SJCRH30 (cell line): ENCODE measurements around the gene LAIR2. TPM values are rescaled to one million over a fixed set of nuclear protein-coding genes. Genes with fewer than 3 reads are reported as not detected.

Experiments used
- DNase-seq, 2 experiments: peaks; one replicate each; pipeline ENCODE4 v3.0.0-alpha.2; 2015 to 2020
- H3K27ac ChIP-seq: fragments of 250-450 bp; sonication (Bioruptor Pico); 2 replicates; pipeline ENCODE4 v1.5.1; 2020; ENCODE audit warnings: mild to moderate bottlenecking, moderate library complexity
- H3K27me3 ChIP-seq: fragments of 250-450 bp; sonication (Bioruptor Pico); 2 replicates; pipeline ENCODE4 v1.5.1; 2020; ENCODE audit warnings: mild to moderate bottlenecking, moderate library complexity
- H3K36me3 ChIP-seq: fragments of 250-450 bp; sonication (Bioruptor Pico); 2 replicates; pipeline ENCODE4 v1.5.1; 2020; ENCODE audit warnings: mild to moderate bottlenecking, moderate library complexity
- H3K4me1 ChIP-seq: fragments of 250-450 bp; sonication (Bioruptor Pico); 2 replicates; pipeline ENCODE4 v1.5.1; 2020; ENCODE audit warnings: mild to moderate bottlenecking, moderate library complexity
- H3K4me3 ChIP-seq: fragments of 250-450 bp; sonication (Bioruptor Pico); 2 replicates; pipeline ENCODE4 v1.5.1; 2020; ENCODE audit warnings: mild to moderate bottlenecking, moderate library complexity
- H3K9me3 ChIP-seq: fragments of 250-450 bp; sonication (Bioruptor Pico); replicated peaks from 2 replicates; pipeline ENCODE4 v1.5.1; 2020; ENCODE audit warnings: mild to moderate bottlenecking, moderate library complexity
- total RNA-seq: library from RNA; depleted of rRNA; stranded (reverse); fragments of >200 nt; shearing (Covaris generic); gene quantifications from 2 replicates; pipeline ENCODE4 v1.2.3, GENCODE V29; 2014

LAIR2 gene
- total RNA-seq, 1 experiment from 2014 or later = not detected

DNA sequence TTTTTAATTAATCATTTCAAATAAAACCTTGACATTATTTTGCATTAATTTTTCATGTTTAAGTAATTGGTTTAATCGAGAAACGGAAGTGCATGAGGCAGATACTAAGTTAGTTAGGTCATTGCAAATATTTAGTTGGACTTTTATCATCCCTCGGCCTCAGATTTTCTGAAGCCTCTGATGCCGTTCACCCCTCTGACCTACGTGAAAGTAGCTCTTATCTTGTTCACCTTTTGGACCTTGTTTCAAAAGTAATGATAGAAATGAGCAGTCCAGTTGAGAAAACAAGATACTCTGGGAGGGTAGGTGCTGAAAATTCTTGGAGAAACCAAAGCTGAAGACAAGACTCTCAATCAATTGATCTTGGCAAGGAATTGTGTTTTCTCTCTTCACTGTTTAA, 23.0 kb downstream of the LAIR2 start:
- H3K27ac ChIP-seq = no peak overlapping the region
- DNase-seq = no peak

DNA sequence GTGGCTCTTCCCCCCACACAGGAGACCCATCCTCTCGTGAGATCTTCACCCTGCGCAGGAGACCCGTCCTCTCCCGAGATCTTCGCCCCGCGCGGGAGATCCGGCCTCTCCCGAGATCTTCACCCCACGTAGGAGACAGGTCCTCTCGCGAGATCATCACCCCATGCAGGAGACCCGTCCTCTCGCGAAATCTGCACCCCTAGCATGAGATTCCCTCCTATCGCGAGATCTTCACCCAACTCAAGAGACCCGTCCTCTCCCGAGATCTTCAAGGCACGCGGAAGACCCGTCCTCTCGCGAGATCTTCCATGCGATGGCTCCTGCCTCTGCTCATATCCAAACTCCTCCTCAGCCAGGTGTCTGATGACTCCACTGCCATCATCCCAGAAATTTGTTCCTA, 24.3 kb downstream of the LAIR2 start:
- Histone ChIP-seq H3K36me3 (no peaks in the 10 kb centered on the region), H3K27ac (no peak overlapping the region), H3K27me3 (peaks cover 17% of the 10 kb centered on the region), H3K9me3 (no peaks in the 10 kb centered on the region), H3K4me3 (no peak overlapping the region), H3K4me1 (no peaks in the 10 kb centered on the region)
- no peak for DNase-seq

More for the DNA sequence above, 23.0 kb downstream of the LAIR2 start:
- H3K36me3 ChIP-seq = no peaks in the 10 kb centered on the region
- peaks cover 9% of the 10 kb centered on the region for H3K27me3 ChIP-seq
- H3K4me1 ChIP-seq = no peaks in the 10 kb centered on the region
- no peaks in the 10 kb centered on the region for H3K9me3 ChIP-seq
- H3K4me3 ChIP-seq = no peak overlapping the region

DNA sequence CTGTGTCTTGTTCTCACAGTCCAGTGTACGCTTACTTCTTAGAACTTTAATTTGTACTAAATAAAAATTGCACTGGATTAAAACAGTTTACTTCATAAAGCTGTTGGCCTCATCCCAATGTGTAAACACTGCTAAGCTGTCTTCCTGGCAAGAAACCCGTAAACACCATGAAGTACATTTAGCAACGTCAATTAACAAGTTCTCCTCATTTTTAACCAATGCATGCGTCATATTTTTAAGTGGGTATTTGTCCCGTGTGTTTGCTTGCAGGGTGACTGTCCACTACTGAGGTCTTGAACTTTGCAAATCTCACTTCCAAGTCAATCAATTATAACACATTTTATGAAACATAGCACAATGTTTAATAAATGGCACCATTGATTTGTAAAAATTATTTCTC, 28.2 kb downstream of the LAIR2 start:
- Histone ChIP-seq H3K27me3 (peaks cover 21% of the 10 kb centered on the region), H3K4me1 (no peaks in the 10 kb centered on the region)
- no peak for DNase-seq

DNA sequence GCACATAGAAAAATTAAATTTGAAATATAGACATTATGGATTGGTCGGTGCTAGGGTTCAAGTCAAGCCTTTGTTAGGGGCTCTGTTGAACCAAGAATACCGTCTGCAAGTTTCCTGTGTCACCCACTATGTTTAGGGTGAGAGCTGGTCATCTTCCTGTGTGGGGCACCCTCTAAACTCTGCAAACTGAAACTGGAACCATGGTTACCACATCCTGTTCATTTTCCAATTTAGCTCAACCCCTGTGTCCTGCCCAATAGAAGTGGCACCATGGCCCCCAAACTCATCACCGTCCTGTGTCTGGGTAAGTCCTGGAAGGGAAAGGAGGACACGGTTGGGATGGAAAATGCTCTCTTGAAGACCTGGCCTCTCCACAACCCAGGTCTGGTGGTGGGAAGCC, 29.9 kb downstream of the LAIR2 start:
- H3K27ac ChIP-seq = no peak overlapping the region
- no peaks in the 10 kb centered on the region for H3K36me3 ChIP-seq
- H3K9me3 ChIP-seq = no peaks in the 10 kb centered on the region
- no peak overlapping the region for H3K4me3 ChIP-seq
- H3K4me1 ChIP-seq = no peaks in the 10 kb centered on the region
- peaks cover 26% of the 10 kb centered on the region for H3K27me3 ChIP-seq
- no peak for DNase-seq

More for the DNA sequence above, 28.2 kb downstream of the LAIR2 start:
- H3K27ac ChIP-seq = no peak overlapping the region
- no peak overlapping the region for H3K4me3 ChIP-seq
- H3K36me3 ChIP-seq = no peaks in the 10 kb centered on the region
- H3K9me3 ChIP-seq = no peaks in the 10 kb centered on the region

DNA sequence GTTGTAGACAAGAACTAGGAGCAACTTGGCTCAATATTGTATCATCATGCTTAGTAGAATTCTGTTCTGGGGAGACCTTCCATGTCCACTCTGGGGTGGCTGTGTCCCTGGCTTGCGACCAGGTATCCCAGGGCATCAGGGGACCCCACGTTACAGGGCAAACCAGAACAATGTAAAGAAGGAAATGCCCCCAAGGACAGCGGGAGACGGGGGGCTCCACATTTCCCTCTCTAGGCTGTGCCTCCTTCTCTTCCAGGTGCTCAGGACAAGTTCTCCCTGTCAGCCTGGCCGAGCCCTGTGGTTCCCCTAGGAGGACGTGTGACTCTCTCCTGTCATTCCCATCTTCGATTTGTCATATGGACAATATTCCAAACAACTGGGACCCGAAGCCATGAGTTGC, 30.8 kb downstream of the LAIR2 start:
- Histone ChIP-seq H3K36me3 (no peaks in the 10 kb centered on the region), H3K27ac (no peak overlapping the region), H3K4me1 (no peaks in the 10 kb centered on the region), H3K27me3 (peaks cover 26% of the 10 kb centered on the region), H3K9me3 (no peaks in the 10 kb centered on the region), H3K4me3 (no peak overlapping the region)
- no peak for DNase-seq

DNA sequence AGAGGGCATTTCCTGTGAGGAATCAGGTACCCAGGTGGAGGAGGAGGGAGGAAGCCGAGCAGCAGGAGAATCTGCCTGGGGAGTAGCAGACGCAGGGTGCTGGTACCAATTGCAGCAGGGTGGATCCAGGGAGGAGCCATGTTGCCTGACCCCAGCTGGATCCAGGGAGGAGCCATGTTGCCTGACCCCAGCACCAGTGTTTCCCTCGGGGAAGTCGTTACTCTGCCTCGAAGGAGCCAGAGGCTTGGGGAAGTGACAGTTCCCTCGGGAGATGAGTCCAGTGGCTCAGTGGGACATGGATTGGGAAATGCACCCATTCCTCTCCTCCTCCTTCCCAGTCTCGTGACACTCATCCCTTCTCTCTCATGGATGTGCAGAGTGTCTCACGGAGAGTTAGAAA, 31.5 kb downstream of the LAIR2 start:
- Histone ChIP-seq H3K27ac (no peak overlapping the region), H3K27me3 (peaks cover 26% of the 10 kb centered on the region), H3K4me3 (no peak overlapping the region), H3K36me3 (no peaks in the 10 kb centered on the region), H3K4me1 (no peaks in the 10 kb centered on the region), H3K9me3 (no peaks in the 10 kb centered on the region)
- DNase-seq = no peak

DNA sequence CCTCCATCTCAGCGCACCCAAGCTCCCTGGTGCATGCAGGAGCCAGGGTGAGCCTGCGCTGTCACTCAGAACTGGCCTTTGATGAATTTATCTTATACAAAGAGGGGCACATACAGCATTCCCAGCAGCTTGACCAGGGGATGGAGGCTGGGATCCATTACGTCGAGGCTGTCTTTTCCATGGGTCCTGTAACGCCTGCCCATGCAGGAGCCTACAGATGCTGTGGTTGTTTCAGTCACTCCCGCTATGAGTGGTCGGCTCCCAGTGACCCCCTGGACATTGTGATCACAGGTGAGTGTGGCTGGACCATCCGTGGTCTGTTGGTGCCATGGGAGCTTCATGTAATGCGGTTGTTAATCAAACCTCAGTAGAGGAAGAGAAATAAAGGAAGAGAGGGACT, 33.0 kb downstream of the LAIR2 start:
- Histone ChIP-seq H3K9me3 (no peaks in the 10 kb centered on the region), H3K27me3 (peaks cover 17% of the 10 kb centered on the region), H3K4me3 (no peak overlapping the region), H3K4me1 (no peaks in the 10 kb centered on the region), H3K27ac (no peak overlapping the region), H3K36me3 (no peaks in the 10 kb centered on the region)
- no peak for DNase-seq

DNA sequence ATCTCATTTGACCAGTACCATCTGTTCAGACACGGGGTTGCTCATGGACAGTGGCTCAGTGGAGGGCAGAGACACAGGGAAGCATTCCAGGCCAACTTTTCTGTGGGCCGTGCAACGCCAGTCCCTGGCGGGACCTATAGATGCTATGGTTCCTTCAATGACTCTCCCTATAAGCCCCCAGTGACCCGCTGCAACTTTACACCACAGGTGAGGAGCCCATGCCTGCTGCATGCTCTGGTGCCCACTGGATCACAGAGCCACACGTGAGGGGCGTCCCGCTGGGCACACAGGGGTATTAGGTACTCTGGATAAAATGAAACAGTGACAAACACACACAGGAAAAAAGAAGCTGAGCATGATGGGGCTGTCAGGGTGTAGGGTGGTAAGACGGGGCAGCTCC, 34.3 kb downstream of the LAIR2 start:
- no peaks in the 10 kb centered on the region for H3K36me3 ChIP-seq
- peaks cover 9% of the 10 kb centered on the region; the same call in 1 of the 2 replicates for H3K27me3 ChIP-seq
- DNase-seq = no peak
- no peaks in the 10 kb centered on the region for H3K4me1 ChIP-seq
- no peak overlapping the region for H3K27ac ChIP-seq
- H3K4me3 ChIP-seq = no peak overlapping the region
- no peaks in the 10 kb centered on the region for H3K9me3 ChIP-seq

DNA sequence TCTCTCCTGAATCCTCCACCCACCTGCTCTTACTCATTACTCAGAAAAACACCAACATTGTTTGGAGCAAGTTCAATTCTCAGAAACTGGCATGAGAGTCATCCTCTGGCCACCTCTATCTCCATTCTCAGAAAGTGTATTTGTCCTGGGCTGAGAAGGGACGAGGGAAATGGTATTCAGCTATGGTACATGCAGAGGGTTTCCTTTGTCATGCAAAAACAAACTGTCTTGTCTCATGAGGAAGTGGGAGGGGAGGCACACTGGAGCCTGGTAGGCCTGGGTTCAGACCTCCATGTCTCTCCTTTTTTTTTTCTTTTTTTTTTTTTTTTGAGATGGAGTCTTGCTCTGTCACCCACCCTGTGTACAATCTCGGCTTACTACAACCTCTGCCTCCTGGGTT, 39.1 kb downstream of the LAIR2 start:
- H3K9me3 ChIP-seq = no peaks in the 10 kb centered on the region
- H3K4me1 ChIP-seq = no peaks in the 10 kb centered on the region
- H3K4me3 ChIP-seq = no peak overlapping the region
- no peak for DNase-seq
- H3K27me3 ChIP-seq = no peaks in the 10 kb centered on the region
- no peaks in the 10 kb centered on the region for H3K36me3 ChIP-seq
- no peak overlapping the region for H3K27ac ChIP-seq

DNA sequence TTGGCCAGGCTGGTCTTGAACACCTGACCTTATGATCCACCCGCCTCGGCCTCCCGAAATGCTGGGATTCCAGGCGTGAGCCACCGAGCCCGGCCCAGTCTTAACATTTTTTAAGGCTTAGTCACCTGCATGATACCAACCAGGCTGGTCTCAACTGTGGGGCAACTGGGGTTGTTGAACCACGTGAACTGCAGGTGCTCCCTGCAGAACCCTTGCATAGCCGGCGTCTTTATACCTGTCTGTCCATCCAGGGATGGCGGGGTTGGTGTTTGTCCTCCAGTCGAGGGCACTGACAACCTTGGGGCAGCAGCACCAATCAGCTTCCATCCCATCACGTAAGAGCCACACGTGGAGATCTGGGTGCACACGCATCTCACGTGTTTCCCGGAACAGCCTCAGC, 46.2 kb downstream of the LAIR2 start:
- no peak overlapping the region for H3K4me3 ChIP-seq
- H3K27ac ChIP-seq = no peak overlapping the region
- H3K9me3 ChIP-seq = no peaks in the 10 kb centered on the region
- H3K27me3 ChIP-seq = 0 out of 2 replicates have a peak, but pooled peaks cover 5% of the 10 kb centered on the region
- H3K36me3 ChIP-seq = no peaks in the 10 kb centered on the region
- no peaks in the 10 kb centered on the region for H3K4me1 ChIP-seq
- no peak for DNase-seq

DNA sequence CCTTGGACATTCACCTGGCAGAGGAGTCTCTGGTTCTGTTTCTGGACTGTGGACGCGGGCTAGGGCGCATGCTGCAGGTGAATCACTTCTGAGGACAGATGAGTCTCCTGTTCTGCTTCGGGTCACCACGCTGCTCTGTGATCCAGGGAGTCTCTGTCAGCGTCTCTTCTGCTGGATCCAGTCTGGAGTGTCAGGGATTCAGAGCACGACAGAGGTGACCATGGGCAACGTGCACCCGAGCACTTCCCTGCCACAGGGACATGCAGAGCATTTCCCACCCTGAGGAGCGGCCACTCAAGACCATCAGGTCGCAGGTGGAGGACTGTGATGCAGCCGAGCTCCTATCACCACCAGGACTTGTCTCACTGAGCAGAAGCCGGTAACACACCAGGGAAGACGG, 46.6 kb downstream of the LAIR2 start:
- no peaks in the 10 kb centered on the region for H3K4me1 ChIP-seq
- H3K9me3 ChIP-seq = no peaks in the 10 kb centered on the region
- no peak overlapping the region for H3K27ac ChIP-seq
- H3K36me3 ChIP-seq = no peaks in the 10 kb centered on the region
- no peak overlapping the region for H3K4me3 ChIP-seq
- 0 out of 2 replicates have a peak, but pooled peaks cover 5% of the 10 kb centered on the region for H3K27me3 ChIP-seq
- DNase-seq = no peak

DNA sequence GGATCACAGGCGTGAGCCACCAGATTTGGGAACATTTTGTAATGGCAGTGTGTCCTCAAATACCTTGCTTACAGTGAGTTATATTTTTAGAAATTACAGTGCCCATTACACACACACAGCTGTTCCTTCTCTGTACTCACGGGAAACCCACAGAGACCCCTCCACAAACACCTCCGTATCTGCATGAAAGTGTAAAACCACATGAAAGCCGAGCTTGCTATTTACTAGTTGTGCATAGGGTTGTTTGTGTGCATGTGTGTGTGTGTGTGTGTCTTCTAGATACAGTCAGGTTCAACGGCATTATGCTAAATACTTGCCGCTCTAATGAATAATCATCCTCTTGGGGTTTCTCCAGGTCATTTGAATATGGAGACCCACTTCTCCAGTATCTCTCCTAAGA, 48.7 kb downstream of the LAIR2 start:
- no peak overlapping the region for H3K27ac ChIP-seq
- H3K4me3 ChIP-seq = no peak overlapping the region
- H3K4me1 ChIP-seq = no peaks in the 10 kb centered on the region
- no peaks in the 10 kb centered on the region for H3K36me3 ChIP-seq
- 0 out of 2 replicates have a peak, but pooled peaks cover 5% of the 10 kb centered on the region for H3K27me3 ChIP-seq
- H3K9me3 ChIP-seq = no peaks in the 10 kb centered on the region
- DNase-seq = no peak

DNA sequence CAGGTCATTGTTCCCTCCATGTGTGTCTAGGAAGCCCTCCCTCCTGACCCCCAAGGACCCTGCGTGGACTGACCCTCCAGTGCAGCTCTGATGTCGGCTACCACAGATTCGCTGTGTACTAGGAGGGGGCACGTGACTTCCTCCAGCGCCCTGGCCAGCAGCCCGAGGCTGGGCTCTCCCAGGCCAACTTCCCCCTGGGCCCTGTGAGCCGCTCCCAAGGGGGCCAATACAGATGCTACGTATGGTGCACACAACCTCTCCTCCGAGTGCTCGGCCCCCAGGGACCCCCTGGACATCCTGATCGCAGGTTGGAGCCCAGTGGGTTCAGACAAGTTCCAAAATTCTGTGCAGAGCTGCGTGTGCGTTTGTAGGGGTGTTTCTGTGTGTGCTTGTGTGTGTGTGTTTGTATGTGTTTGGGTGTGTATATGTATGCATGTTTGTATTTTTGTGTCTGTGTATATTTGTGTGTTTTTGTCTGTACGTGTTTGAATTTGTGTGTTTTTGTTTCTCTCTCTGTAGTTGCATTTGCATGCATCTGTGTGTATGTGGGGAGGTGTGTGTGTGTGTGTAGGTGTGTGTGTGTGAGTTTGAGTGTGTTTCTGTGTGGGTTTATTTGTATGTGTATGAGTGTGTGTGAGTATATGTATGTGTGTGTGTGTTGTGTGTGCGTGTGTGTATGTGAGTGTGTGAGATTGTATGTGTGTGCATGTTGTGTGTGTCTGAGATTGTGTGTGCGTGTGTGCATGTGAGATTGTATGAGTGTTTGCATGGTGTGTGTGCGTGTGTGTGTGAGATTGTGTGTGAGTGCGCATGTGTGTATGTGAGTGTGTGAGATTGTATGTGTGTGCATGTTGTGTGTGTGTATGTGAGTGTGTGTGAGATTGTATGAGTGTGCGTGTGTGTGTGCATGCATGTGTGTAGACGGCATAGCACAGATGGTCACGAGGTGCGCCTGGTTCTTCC, 49.6 kb downstream of the LAIR2 start:
- Histone ChIP-seq H3K4me1 (no peaks in the 10 kb centered on the region), H3K36me3 (no peaks in the 10 kb centered on the region)
- no peak for DNase-seq

DNA sequence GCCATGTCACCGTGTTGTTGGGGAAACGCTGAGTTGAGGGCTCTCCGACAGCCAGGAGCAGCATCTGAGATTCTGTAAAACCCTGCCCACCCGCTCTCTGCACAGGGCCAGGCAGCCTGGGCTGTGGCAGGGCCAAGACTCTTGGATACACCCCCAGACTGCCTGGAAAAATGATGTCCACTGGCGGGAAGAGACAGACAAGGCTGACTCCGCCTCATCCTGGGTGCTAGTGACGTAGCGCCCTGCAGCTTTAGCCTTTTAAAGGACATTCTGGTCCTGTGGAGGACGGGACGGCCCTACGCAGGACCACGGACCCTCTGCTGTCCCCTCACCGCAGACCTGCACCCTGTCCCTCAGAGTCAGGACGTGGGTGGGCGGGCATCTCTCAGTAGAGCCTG, 50.3 kb downstream of the LAIR2 start:
- H3K9me3 ChIP-seq = no peaks in the 10 kb centered on the region
- no peak overlapping the region for H3K27ac ChIP-seq
- peaks cover 13% of the 10 kb centered on the region for H3K27me3 ChIP-seq
- H3K4me3 ChIP-seq = no peak overlapping the region
- DNase-seq = no peak
- no peaks in the 10 kb centered on the region for H3K36me3 ChIP-seq
- no peaks in the 10 kb centered on the region for H3K4me1 ChIP-seq

More for the DNA sequence above, 49.6 kb downstream of the LAIR2 start:
- no peak overlapping the region for H3K27ac ChIP-seq
- no peaks in the 10 kb centered on the region for H3K9me3 ChIP-seq
- H3K4me3 ChIP-seq = no peak overlapping the region
- H3K27me3 ChIP-seq = peaks cover 11% of the 10 kb centered on the region

DNA sequence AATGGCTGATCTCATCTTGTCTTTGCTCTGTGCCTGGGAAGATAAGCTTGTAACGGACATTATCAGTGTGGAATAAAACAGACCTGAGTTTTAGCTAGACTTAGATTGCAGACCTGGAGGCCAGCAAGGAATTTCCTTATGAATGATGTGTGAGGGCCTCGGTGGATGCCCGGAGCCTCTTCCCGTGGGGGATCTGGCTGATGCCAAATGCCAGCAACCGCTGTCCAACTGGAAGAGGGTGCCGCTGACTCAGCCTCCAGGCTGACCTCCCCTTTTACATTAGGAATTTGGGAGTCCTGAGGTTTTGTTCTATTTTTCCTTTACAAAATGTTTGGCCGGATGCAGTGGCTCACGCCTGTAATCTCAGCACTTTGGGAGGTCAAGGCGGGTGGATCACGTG, 51.4 kb downstream of the LAIR2 start:
- no peak for DNase-seq
- no peak overlapping the region for H3K4me3 ChIP-seq
- H3K4me1 ChIP-seq = no peaks in the 10 kb centered on the region
- H3K9me3 ChIP-seq = no peaks in the 10 kb centered on the region
- no peak overlapping the region for H3K27ac ChIP-seq
- no peaks in the 10 kb centered on the region for H3K36me3 ChIP-seq
- H3K27me3 ChIP-seq = peaks cover 13% of the 10 kb centered on the region

DNA sequence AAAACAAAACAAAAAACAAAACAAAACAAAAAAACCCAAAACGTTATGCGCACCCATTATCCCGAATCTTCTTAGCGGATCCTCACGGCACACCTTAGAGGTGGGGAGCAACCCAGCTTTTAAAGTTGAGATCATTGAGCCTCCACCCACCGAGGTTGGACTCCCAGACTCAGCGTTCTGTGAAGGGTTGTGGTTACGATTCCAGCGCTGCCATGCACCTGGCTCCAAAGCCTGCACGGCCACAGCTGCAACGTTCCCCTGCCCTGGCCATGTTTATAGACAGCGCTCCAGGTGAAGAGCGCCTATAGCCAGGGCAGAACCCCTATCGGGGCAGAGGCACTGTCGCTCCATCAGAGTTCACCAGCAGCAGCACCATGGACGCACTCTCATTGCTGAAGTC, 52.3 kb downstream of the LAIR2 start:
- no peak for DNase-seq
- H3K9me3 ChIP-seq = no peaks in the 10 kb centered on the region

More for the DNA sequence above, 52.3 kb downstream of the LAIR2 start:
- H3K36me3 ChIP-seq = no peaks in the 10 kb centered on the region
- H3K4me3 ChIP-seq = no peak overlapping the region
- no peak overlapping the region for H3K27ac ChIP-seq
- H3K4me1 ChIP-seq = no peaks in the 10 kb centered on the region
- H3K27me3 ChIP-seq = peaks cover 8% of the 10 kb centered on the region
